A673 (cell line): ENCODE measurements around the gene CNOT6L. TPM values are rescaled to one million over a fixed set of nuclear protein-coding genes. Genes with fewer than 3 reads are reported as not detected.

Experiments used
- BruUV-seq: library from RNA; stranded (reverse); fragments of 400-500 nt; replicated peaks from 2 replicates; lab custom pipeline; 2021; lab: Mats Ljungman, UMichigan
- CTCF ChIA-PET: fragments of 300-600 bp; sonication (Branson Sonifier 250); formaldehyde crosslinking; loops from one replicate; lab custom pipeline; 2022; ENCODE audit warnings: antibody characterized with exemption; lab: Charles Lee
- POLR2A ChIA-PET: fragments of 300-600 bp; sonication (Branson Sonifier 250); formaldehyde crosslinking; loops from one replicate; lab custom pipeline; 2022; ENCODE audit warnings: antibody characterized with exemption; ENCODE audit not compliant: low non-redundant PET; lab: Charles Lee
- DNase-seq: peaks from one replicate; pipeline ENCODE4 v3.0.0-alpha.2; 2015; ENCODE audit warnings: low spot score
- H3K27ac ChIP-seq: fragments of 200-600 bp; sonication (generic); 2 replicates; pipeline ENCODE4 v1.5.1; 2016; ENCODE audit warnings: mixed run types, low read depth, mild to moderate bottlenecking, mixed read lengths, antibody characterized with exemption, low read length; ENCODE audit not compliant: poor library complexity, severe bottlenecking
- H3K27me3 ChIP-seq: fragments of 200-600 bp; sonication (generic); replicated peaks from 2 replicates; pipeline ENCODE4 v1.6.1; 2017; ENCODE audit warnings: mixed run types, low read depth, mild to moderate bottlenecking, mixed read lengths, antibody characterized with exemption, low read length; ENCODE audit not compliant: insufficient read depth, poor library complexity
- H3K36me3 ChIP-seq: fragments of 200-600 bp; sonication (generic); 2 replicates; pipeline ENCODE4 v1.6.1; 2016; ENCODE audit warnings: mixed run types, mild to moderate bottlenecking, mixed read lengths, antibody characterized with exemption, low read length; ENCODE audit not compliant: insufficient read depth, poor library complexity, severe bottlenecking
- H3K4me1 ChIP-seq: fragments of 200-600 bp; sonication (generic); 2 replicates; pipeline ENCODE4 v1.6.1; 2017; ENCODE audit warnings: mixed run types, mild to moderate bottlenecking, mixed read lengths, antibody characterized with exemption, low read length; ENCODE audit not compliant: insufficient read depth, poor library complexity, severe bottlenecking
- H3K4me3 ChIP-seq: fragments of 200-600 bp; sonication (generic); 2 replicates; pipeline ENCODE4 v1.5.1; 2016; ENCODE audit warnings: low read depth, mixed run types, mild to moderate bottlenecking, mixed read lengths, low read length; ENCODE audit not compliant: poor library complexity, severe bottlenecking
- H3K9me3 ChIP-seq: fragments of 200-600 bp; sonication (generic); 2 replicates; pipeline ENCODE4 v1.6.1; 2016; ENCODE audit warnings: mixed run types, low read depth, mild to moderate bottlenecking, mixed read lengths, antibody characterized with exemption, low read length; ENCODE audit not compliant: poor library complexity, severe bottlenecking
- CTCF ChIP-seq: fragments of 300-800, 200-600 bp; sonication (generic); conservative IDR thresholded peaks from 2 replicates; pipeline ENCODE4 v1.5.1; 2017; ENCODE audit warnings: low read depth, mild to moderate bottlenecking, antibody characterized with exemption, low read length, moderate library complexity, mixed read lengths
- EZH2 ChIP-seq: fragments of 200-600 bp; sonication (generic); IDR thresholded peaks from 2 replicates; pipeline ENCODE4 v1.6.1; 2017; ENCODE audit warnings: borderline replicate concordance, low read depth, mild to moderate bottlenecking, mixed read lengths, antibody characterized with exemption, low read length; ENCODE audit not compliant: poor library complexity, severe bottlenecking
- intact Hi-C: fragments of 100-400 bp; cut with micrococcal nuclease; formaldehyde crosslinking; loops from one replicate; pipeline ENCODE4 v1.10.0; 2022; ENCODE audit not compliant: unreplicated experiment
- total RNA-seq: library from RNA; stranded (reverse); gene quantifications from 2 replicates; pipeline ENCODE4 v1.2.3, GENCODE V29; 2021

CNOT6L gene
- total RNA-seq, 1 experiment from 2014 or later: 13.4 TPM

- no peak overlapping the region for H3K4me3 ChIP-seq
- H3K9me3 ChIP-seq: no peaks in the 10 kb centered on the region
- no peak for DNase-seq
- H3K27me3 ChIP-seq: no peaks in the 10 kb centered on the region
- ChIA-PET POLR2A (no interaction called here), CTCF (no interaction called here)
- TF ChIP-seq EZH2: no peak
- no peak for TF ChIP-seq CTCF
- intact Hi-C loops: no loop called here
- no peak overlapping the region for H3K27ac ChIP-seq
- no peaks in the 10 kb centered on the region for H3K36me3 ChIP-seq
- no TSS peak for BruUV-seq
- H3K4me1 ChIP-seq: peaks cover 5% of the 10 kb centered on the region
Observed at GRCh38 chr4:77800483-77801259, 18.5 kb downstream of the CNOT6L start.

- TF ChIP-seq EZH2 (no peak), CTCF (no peak)
- ChIA-PET CTCF (no interaction called here), POLR2A (no interaction called here)
- no peak overlapping the region for H3K4me3 ChIP-seq
- DNase-seq: no peak
- no peak overlapping the region for H3K27ac ChIP-seq
- no peaks in the 10 kb centered on the region for H3K27me3 ChIP-seq
- BruUV-seq: no TSS peak
- intact Hi-C loops: no loop called here
- no peaks in the 10 kb centered on the region for H3K9me3 ChIP-seq
- peaks cover 5% of the 10 kb centered on the region for H3K4me1 ChIP-seq
- H3K36me3 ChIP-seq: no peaks in the 10 kb centered on the region
Observed at GRCh38 chr4:77800077-77800476, 19.1 kb downstream of the CNOT6L start.

- Histone ChIP-seq H3K4me3 (no peak overlapping the region), H3K9me3 (no peaks in the 10 kb centered on the region), H3K4me1 (peaks cover 5% of the 10 kb centered on the region), H3K27ac (no peak overlapping the region), H3K27me3 (no peaks in the 10 kb centered on the region), H3K36me3 (no peaks in the 10 kb centered on the region)
- no TSS peak for BruUV-seq
- DNase-seq: no peak
- intact Hi-C loops: no loop called here
- ChIA-PET CTCF (no interaction called here), POLR2A (no interaction called here)
- TF ChIP-seq EZH2 (no peak), CTCF (no peak)
Observed at GRCh38 chr4:77798385-77798784, 20.8 kb downstream of the CNOT6L start.
